Gastrocnemius medialis (tissue), 4 donors: ENCODE measurements around the gene CELSR1.

ENCODE experiments used
- POLR2A ChIP-seq, 2 donors: fragments of 450-650 bp; IDR thresholded peaks; one replicate each; pipeline ENCODE4 v1.6.1; 2017; ENCODE audit warnings: antibody characterized with exemption in 2 of 2, mild to moderate bottlenecking in 2 of 2, moderate library complexity in 2 of 2
- TF ChIP-seq, protein P1 (sequence below), 5 experiments: fragments of 450-650 bp in 3 of 5; fragments of 200-600 bp in 2 of 5; sonication (generic) in 2 of 5; IDR thresholded peaks in 4 of 5; conservative IDR thresholded peaks in 1 of 5; 1 replicate in 4 of 5; 2 replicates in 1 of 5; pipeline ENCODE4 v1.5.1; 2016 to 2019; ENCODE audit warnings: antibody characterized with exemption in 5 of 5, mild to moderate bottlenecking in 3 of 5, moderate library complexity in 3 of 5

DNA sequence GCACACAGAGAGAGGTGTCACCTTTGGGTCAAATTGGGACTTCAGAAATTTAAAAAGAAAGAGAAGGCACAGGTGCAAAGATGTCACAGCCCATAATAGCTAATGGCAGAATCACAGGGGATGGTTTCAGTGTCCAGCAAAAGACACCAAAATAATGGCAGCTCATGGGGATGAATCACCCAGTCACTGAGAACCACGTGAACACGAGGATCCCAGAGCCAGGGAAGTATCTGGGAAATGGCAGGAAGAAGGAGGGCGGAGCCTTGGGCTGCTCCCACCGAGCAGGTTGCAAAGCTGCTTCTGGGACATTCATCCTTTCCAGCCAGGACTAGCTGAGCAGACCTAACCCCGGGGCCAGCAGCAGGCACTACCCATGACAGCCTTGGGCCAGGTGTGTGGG is 156.3 kb downstream of the CELSR1 start:
- TF ChIP-seq POLR2A (IDR thresholded peaks at IDR 0.05): no peak
- TF ChIP-seq, protein P1, sequence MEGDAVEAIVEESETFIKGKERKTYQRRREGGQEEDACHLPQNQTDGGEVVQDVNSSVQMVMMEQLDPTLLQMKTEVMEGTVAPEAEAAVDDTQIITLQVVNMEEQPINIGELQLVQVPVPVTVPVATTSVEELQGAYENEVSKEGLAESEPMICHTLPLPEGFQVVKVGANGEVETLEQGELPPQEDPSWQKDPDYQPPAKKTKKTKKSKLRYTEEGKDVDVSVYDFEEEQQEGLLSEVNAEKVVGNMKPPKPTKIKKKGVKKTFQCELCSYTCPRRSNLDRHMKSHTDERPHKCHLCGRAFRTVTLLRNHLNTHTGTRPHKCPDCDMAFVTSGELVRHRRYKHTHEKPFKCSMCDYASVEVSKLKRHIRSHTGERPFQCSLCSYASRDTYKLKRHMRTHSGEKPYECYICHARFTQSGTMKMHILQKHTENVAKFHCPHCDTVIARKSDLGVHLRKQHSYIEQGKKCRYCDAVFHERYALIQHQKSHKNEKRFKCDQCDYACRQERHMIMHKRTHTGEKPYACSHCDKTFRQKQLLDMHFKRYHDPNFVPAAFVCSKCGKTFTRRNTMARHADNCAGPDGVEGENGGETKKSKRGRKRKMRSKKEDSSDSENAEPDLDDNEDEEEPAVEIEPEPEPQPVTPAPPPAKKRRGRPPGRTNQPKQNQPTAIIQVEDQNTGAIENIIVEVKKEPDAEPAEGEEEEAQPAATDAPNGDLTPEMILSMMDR (IDR thresholded peaks at IDR 0.05 in 4 of 5, conservative IDR thresholded peaks at IDR 0.05 in 1 of 5): no peak
